ENCODE results near the gene FYN. TPM values are rescaled to one million over a fixed set of nuclear protein-coding genes. Genes with fewer than 3 reads are reported as not detected.

Gene FYN
- total RNA-seq (90.5 and 95.7 TPM in 2 replicates), polyA plus RNA-seq (87.0 and 104 TPM in 2 replicates)

- TF ChIP-seq, protein P1, sequence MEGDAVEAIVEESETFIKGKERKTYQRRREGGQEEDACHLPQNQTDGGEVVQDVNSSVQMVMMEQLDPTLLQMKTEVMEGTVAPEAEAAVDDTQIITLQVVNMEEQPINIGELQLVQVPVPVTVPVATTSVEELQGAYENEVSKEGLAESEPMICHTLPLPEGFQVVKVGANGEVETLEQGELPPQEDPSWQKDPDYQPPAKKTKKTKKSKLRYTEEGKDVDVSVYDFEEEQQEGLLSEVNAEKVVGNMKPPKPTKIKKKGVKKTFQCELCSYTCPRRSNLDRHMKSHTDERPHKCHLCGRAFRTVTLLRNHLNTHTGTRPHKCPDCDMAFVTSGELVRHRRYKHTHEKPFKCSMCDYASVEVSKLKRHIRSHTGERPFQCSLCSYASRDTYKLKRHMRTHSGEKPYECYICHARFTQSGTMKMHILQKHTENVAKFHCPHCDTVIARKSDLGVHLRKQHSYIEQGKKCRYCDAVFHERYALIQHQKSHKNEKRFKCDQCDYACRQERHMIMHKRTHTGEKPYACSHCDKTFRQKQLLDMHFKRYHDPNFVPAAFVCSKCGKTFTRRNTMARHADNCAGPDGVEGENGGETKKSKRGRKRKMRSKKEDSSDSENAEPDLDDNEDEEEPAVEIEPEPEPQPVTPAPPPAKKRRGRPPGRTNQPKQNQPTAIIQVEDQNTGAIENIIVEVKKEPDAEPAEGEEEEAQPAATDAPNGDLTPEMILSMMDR (IDR thresholded peaks at IDR 0.05; ENCODE audit: low read depth, low read length), result no peak
- H3K27ac ChIP-seq, result peak within 1 kb of the TSS; percentile 5
- peaks cover 20% of the 10 kb centered on the region for H3K4me1 ChIP-seq (ENCODE audit: low read depth)
- no peaks in the 10 kb centered on the region for H3K36me3 ChIP-seq
- no peaks in the 10 kb centered on the region for H3K9me3 ChIP-seq (ENCODE audit: low read depth)
- peak within 1 kb of the TSS; percentile 96 for H3K4me3 ChIP-seq
- peaks cover 21% of the 10 kb centered on the region for H3K27me3 ChIP-seq
- DNase-seq (ENCODE audit: low read depth in 1 of 2, low spot score in 1 of 2), result peak; percentile 98
These were observed at the start of gene FYN for GRCh38 chr6:111873178-111874024. TSS of gene FYN (minus strand) at chr6:111873452. CDS start at chr6:111720051, 153,401 bp downstream.

GRCh38 chr6:111922454-111923297, 49.4 kb upstream of the FYN start:
- peak in 1 of 2 donors; percentile 70 for DNase-seq (ENCODE audit: low read depth in 1 of 2, low spot score in 1 of 2)
- TF ChIP-seq, protein P1 (IDR thresholded peaks at IDR 0.05; ENCODE audit: low read depth, low read length), result no peak
- no peak overlapping the region for H3K27ac ChIP-seq

GRCh38 chr6:111921103-111921502, 47.9 kb upstream of the FYN start:
- Histone ChIP-seq H3K4me1 (ENCODE audit: low read depth) (no peaks in the 10 kb centered on the region), H3K27ac (no peak overlapping the region), H3K27me3 (no peaks in the 10 kb centered on the region), H3K36me3 (no peaks in the 10 kb centered on the region), H3K9me3 (ENCODE audit: low read depth) (no peaks in the 10 kb centered on the region), H3K4me3 (no peak overlapping the region)
- no peak for DNase-seq (ENCODE audit: low read depth in 1 of 2, low spot score in 1 of 2)
- TF ChIP-seq, protein P1 (IDR thresholded peaks at IDR 0.05; ENCODE audit: low read depth, low read length), result no peak

More at GRCh38 chr6:111922454-111923297, 49.4 kb upstream of the FYN start:
- Histone ChIP-seq H3K27me3 (no peaks in the 10 kb centered on the region), H3K36me3 (no peaks in the 10 kb centered on the region), H3K4me1 (ENCODE audit: low read depth) (no peaks in the 10 kb centered on the region), H3K9me3 (ENCODE audit: low read depth) (no peaks in the 10 kb centered on the region), H3K4me3 (no peak overlapping the region)

DNA sequence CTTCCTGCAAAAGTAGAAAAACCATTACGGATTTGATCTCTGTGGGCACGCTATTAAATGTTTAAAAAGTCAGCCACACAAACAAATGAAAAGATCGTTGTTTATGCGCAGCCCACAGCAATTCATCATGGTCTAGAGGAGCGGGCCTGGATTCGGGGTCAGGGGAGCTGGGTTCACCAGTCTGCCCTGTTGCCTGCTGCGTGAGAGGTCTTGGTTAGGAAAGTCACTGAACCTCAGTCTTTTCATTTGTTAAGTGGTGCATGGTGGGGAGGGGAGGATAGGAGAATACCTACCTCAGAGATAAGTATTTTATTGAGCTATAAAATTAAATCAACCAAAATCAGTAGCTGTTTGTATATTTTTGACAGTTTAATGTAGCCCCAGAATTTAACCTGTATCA, 47.3 kb upstream of the FYN start:
- no peak for DNase-seq (ENCODE audit: low read depth in 1 of 2, low spot score in 1 of 2)
- no peak overlapping the region for H3K4me3 ChIP-seq
- TF ChIP-seq, protein P1 (IDR thresholded peaks at IDR 0.05; ENCODE audit: low read depth, low read length), result no peak

DNA sequence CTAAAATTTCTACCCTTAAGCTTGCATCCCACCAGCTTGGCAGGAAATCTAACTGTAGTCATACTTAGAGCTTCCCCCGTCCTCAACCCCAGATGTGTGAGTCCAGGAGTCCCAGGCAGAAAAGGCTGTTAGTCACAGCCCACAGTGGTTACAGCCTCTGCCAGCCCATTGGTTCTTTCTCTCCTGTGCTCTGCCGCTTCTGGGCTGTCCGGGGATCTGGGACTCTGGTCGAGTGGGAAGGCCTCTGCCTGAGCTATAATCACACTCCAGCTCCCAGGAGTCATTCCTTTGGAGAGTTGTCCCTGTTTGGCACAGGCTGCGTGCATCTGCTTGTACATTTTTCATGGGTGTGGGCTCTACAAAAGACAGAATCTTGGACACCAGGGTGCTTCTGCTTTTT, 45.6 kb upstream of the FYN start:
- no peaks in the 10 kb centered on the region for H3K36me3 ChIP-seq
- no peaks in the 10 kb centered on the region for H3K27me3 ChIP-seq
- DNase-seq (ENCODE audit: low read depth in 1 of 2, low spot score in 1 of 2), result peak in 1 of 2 donors; percentile 69
- no peak overlapping the region for H3K27ac ChIP-seq
- no peaks in the 10 kb centered on the region for H3K4me1 ChIP-seq (ENCODE audit: low read depth)
- TF ChIP-seq, protein P1 (IDR thresholded peaks at IDR 0.05; ENCODE audit: low read depth, low read length), result no peak
- no peaks in the 10 kb centered on the region for H3K9me3 ChIP-seq (ENCODE audit: low read depth)
- no peak overlapping the region for H3K4me3 ChIP-seq

More for the DNA sequence above, 47.3 kb upstream of the FYN start:
- Histone ChIP-seq H3K36me3 (no peaks in the 10 kb centered on the region), H3K27ac (no peak overlapping the region), H3K27me3 (no peaks in the 10 kb centered on the region), H3K4me1 (ENCODE audit: low read depth) (no peaks in the 10 kb centered on the region), H3K9me3 (ENCODE audit: low read depth) (no peaks in the 10 kb centered on the region)

Measured in cardiac muscle cell (in vitro differentiated cells and primary cell).